ENCODE measurements around the gene SEC23A.
"Not testable (repeated sequence)": the region's sequence is repeated elsewhere in the genome, so short reads cannot be mapped to it uniquely, and the experiment has no call there.

Gene SEC23A

GRCh38 chr14:39102969-39103957 is at the start of gene SEC23A:
Gene SEC23A, minus strand, starts transcription at chr14:39103235. Its CDS starts 7,117 bp downstream, at chr14:39096118.
- peak; percentile 81 for DNase-seq

GRCh38 chr14:39145266-39145966 is 42.4 kb upstream of the SEC23A start:
- no peak for DNase-seq

DNA sequence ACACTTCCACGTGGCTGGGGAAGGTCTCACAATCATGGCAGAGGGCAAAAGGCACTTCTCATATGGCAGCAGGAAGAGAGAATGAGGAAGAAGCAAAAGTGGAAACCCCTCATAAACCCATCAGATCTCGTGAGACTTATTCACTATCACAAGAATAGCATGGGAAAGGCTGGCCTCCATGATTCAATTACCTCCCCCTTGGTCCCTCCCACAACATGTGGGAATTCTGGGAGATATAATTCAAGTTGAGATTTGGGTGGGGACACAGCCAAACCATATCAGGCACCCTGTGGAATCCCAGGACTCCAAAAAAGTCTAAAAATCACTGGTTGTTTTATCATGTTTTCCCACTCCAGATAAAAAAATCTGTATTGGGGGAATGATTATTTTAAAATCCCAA is 40.2 kb upstream of the SEC23A start:
- DNase-seq: not testable (repeated sequence)

GRCh38 chr14:39141623-39142022 is 38.6 kb upstream of the SEC23A start:
- not testable (repeated sequence) for DNase-seq

- no peak for DNase-seq
These were observed 37.1 kb upstream of the SEC23A start for GRCh38 chr14:39140170-39140569.

- no peak for DNase-seq
These were observed 35.4 kb upstream of the SEC23A start for GRCh38 chr14:39138440-39138839.

DNA sequence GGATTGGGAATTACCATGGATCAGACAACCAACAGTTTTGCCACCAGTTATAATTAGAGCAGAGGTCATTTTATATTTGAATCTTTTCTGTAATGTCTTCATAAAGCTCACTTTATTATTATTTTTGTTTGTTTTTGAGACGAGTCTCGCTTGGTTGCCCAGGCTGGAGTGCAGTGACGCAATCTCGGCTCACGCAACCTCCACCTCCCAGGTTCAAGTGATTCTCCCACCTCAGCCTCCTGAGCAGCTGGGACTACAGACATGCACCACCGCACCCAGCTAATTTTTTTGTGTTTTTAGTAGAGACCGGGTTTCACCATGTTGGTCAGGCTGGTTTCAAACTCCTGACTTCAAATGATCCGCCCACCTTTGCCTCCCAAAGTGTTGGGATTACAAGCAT is 34.8 kb upstream of the SEC23A start:
- DNase-seq: not testable (repeated sequence)

GRCh38 chr14:39122330-39123138 is 19.5 kb upstream of the SEC23A start:
- no peak for DNase-seq

DNA sequence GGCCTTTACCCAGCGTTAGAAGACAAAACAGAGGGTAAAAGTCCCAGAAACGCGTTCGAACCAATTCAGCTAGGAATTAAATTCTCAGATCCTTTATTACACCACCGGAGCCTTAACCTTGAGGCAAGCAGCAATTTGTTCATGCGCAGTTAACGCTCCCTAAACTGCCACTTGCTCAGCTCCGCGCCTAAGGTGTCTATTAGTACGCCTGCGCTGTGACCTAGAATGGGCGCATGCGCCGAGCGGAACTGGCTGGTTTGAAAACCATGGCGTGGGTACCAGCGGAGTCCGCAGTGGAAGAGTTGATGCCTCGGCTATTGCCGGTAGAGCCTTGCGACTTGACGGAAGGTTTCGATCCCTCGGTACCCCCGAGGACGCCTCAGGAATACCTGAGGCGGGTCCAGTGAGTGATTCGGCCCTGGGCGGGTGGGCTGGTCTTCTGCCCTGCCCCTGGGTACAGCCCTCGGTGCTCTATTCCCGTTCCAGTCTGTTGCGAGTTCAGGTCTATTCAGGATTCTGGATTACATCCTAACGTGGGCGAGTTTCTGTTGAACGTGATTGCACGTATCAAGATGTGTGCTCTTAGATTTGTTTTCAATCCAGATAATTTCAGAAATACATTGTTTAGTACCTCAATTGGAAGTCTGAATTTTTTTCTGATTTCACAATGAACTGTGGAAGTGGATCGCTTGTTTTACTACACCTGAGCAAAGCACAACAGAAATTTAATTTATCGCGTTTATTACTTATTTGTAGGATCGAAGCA is 11.2 kb upstream of the SEC23A start, which contains the start of gene GEMIN2:
GEMIN2 (plus strand) TSS at position 251 of the 766 bp plus-strand sequence; CDS start at position 267, 16 bp downstream.
- peak; percentile 96 for DNase-seq

GRCh38 chr14:39113685-39114072 is 10.6 kb upstream of the SEC23A start:
- no peak for DNase-seq

DNA sequence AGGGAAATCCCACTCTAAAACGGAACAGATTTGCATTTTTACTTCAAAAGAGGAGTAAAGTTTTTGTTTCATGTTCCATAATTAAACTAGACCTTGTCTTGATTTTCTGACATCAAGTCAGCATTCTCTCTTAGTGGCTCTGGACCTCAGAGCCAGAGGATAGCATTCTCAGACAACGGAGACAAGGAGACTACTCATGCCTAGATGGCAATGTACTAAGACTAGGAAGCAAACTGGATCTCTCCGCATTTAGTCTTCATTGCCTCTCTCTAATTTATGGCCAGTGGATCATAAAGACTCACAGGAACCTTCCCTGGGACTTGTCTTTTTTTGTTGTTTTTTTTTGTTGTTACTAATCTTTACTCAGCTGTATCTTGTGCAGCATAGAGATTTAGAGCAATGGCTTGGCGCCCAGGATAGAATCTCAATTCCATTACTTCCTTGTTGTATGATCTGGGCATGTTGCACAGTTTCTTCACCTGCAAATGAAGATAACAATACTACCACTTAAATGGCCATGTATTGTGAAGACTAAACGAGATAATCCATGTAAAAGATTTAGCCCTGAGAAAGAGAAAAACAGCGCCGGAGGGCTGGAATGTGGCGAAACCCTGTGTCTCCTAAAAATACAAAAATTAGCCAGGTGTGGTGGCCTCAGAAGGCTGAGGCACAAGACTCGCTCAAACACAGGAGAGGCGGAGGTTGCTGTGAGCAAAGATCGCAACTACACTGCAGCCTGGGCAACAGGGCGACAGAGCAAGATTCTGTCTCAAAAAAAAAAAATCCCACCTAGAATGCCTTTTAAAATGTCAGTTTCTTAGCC is 7.1 kb upstream of the SEC23A start:
- DNase-seq: no peak

DNA sequence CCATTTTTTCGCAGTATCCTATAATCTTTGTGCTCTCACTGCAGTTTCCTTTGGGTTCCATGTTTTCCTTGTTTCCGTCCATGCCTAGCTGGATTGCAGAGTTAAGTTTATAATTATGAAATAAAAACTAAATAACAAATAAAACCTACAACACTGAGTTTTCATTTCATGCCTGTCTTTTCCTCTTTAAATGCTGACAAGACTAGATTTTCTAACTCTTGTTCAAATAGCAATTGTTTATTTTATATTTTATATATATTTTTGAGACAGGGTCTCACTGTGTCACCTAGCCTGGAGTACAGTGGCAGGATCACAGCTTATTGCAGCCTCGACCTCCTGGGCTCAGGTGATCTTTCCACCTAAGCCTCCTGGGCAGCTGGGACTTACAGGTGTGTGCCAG is 5.8 kb upstream of the SEC23A start:
- DNase-seq: no peak

- peak; percentile 33 for DNase-seq
These were observed 4.6 kb upstream of the SEC23A start for GRCh38 chr14:39107591-39107996.

DNA sequence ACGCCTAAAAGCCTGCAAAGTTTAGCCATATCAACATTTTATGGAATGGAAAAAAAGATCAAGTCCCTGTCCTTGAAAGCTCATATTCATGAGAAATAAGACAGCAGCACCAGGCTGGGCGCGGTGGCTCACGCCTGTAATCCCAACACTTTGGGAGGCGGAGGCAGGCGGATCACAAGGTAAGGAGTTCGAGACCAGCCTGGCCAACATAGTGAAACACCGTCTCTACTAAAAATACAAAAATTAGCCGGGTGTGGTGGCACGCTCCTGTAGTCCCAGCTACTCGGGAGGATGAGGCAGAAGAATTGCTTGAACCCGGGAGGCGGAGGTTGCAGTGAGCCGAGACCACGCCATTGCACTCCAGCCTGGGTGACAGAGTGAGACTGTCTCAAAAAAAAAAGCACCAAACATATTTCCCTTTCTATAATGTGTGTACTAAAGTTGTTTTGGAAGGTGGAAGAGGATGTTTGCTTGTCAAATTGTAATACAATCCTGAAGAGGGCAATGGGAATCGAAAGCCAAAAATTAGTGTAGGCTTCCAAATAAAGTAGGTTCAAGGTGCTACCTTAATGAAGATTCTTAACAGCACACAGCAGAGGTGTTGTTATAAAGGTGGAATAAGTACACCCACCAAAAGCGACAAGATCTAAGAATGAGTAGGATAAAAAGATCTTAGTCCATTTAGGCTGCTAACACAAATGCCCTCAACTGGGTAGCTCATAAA is 1.2 kb upstream of the SEC23A start:
- not testable (repeated sequence) for DNase-seq

DNA sequence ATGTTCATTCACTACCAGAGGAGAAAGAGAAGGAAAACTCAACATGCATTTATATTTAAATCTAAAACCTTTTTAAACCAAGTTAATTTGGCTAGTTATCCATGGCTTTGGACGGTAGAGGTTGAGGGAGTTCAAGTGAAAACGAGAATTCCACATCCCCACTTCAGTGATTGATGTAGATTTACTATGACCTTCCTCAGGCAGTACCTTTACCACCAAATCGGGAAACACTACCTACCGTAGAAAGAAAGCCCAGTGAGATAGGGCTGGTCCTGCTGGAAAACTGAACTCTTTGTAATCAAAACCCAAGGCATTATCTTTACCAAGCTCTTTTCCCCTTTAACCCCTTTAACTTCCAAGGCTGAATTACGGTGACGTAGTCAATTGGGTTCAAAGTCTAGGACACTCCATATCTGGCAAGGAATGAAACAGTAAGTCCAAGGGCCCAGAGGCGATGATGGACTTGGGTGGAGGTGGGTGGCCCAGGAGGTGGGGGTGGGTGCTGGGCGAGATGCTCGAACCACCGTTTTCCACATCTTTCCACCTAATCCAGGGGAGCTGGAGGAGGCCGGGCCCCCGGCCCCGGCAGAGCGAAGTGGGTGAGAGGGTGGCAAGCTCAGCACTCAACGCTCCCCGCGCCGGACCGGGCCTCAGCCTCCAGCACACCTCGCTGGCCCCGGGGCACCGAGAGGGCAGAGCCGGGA is 618 bp downstream of the SEC23A start:
- peak; percentile 10 for DNase-seq

- DNase-seq: no peak
These were observed 3.3 kb downstream of the SEC23A start for GRCh38 chr14:39099748-39100147.

DNA sequence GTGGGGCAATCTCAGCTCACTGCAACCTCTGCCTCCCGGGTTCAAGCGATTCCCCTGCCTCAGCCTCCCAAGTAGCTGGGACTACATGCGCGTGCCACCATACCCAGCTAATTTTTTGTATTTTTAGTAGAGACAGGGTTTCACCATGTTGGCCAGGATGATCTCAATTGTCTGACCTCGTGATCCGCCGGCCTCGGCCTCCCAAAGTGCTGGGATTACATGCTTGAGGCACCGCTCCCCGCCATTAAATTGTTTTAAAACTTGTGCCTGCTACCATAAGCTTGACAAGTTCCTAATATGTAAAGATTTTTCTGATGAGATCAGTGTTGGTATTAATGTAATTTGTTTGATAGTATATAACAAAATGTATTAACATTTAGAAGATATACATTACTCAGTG is 3.8 kb downstream of the SEC23A start:
- not testable (repeated sequence) for DNase-seq

DNA sequence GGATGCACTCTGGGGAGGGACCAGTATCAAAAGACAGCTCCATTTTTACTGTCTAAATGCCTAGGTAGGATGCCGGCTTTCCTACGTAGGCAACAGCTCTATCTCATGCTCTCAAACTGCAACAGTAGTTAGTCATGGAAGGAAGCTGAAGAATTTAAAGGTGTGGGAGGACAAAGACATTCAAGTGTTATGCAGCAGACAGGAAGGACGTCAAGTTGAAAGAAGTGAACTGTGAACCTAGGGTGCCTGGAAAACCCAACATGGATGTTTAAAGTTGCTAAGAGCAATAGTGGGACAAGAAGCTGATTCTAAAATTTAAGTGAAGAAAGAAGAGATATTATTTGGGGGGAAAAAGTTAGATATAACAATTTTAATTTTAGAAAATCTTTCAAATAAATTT is 5.9 kb downstream of the SEC23A start:
- peak; percentile 13 for DNase-seq

GRCh38 chr14:39094515-39094914 is 8.5 kb downstream of the SEC23A start:
- DNase-seq: no peak

- no peak for DNase-seq
These were observed 11.3 kb downstream of the SEC23A start for GRCh38 chr14:39091716-39092115.

All from CD4-positive, alpha-beta T cell treated with Interleukin-4 for 4 hours (primary cell).